Measurements from ENCODE around the gene ABCC8. TPM values are rescaled to one million over a fixed set of nuclear protein-coding genes. Genes with fewer than 3 reads are reported as not detected.

ABCC8 gene
- not detected for total RNA-seq
- polyA plus RNA-seq, result not detected

DNA sequence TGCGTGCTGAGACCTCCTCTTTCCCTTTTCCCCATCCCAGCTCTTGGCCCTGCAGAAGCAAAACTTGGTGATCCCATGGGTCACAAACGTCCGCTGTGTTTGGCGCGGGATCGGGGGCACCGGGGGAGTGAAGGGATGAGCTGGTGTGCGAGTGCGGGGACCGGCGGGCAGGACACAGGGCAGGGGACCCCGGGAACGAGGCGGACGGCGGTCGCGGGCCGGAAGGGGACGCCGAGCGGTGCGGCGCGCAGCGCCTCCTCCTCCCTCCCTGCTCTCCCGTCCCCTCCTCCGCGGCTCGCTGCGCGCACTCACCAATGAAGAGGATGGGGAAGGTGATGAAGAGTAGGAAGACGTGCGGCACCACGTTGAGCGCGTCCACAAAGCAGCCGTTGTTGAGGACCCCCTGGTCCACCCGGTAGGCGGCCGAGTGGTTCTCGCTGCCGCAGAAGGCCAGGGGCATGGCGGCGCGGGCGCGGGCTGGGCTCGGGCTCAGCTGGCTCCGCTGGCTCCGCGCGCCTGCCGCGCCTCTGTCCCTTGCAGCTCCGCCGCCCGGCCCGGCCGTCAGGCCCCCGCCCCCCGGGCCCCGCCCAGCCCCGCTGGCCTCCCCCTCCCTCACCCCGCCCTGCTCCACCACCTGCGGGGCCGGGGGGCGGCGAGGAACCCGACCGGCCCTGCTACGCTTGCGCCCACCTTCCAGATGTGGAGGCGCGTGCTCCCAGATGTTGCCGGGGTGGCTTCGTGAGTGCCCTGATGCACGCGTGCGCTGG is at the start of gene ABCC8:
ABCC8 (minus strand) TSS at position 529 of the 767 bp plus-strand sequence; CDS start at position 460, 69 bp downstream.
- Histone ChIP-seq H3K27me3 (ENCODE audit: insufficient read depth, low read length) (no peaks in the 10 kb centered on the region), H3K4me3 (ENCODE audit: low read length in 2 of 2) (no peak within 1 kb of the TSS), H3K36me3 (ENCODE audit: insufficient read depth, low read length) (no peaks in the 10 kb centered on the region), H3K27ac (ENCODE audit: low read depth, low read length) (no peak within 1 kb of the TSS), H3K9me3 (ENCODE audit: control insufficient read depth in 1 of 2, low read length in 2 of 2) (no peaks in the 10 kb centered on the region), H3K4me1 (ENCODE audit: insufficient read depth, low read length) (no peaks in the 10 kb centered on the region)
- Mint-ChIP-seq H3K9me3 (peaks cover 0 to 3% (median 0%) of the 10 kb centered on the region in 8 donors), H3K36me3 (no peaks in the 10 kb centered on the region), H3K4me1 (peaks cover 0 to 5% (median 4%) of the 10 kb centered on the region in 4 donors), H3K27me3 (peaks cover 38 to 45% of the 10 kb centered on the region in 2 donors), H3K4me3 (peak within 1 kb of the TSS in 1 of 8 donors; percentile 18), H3K27ac (no peak within 1 kb of the TSS)
- no peak for DNase-seq
- ChIA-PET CTCF (ENCODE audit: partially characterized antibody) (no interaction called here), POLR2A (ENCODE audit: partially characterized antibody) (no interaction called here)
- intact Hi-C loops (cut with micrococcal nuclease), result no loop called here

GRCh38 chr11:17526326-17526725 is 49.7 kb upstream of the ABCC8 start:
- H3K27me3 ChIP-seq (ENCODE audit: insufficient read depth, low read length), result no peaks in the 10 kb centered on the region
- no peaks in the 10 kb centered on the region for H3K9me3 ChIP-seq (ENCODE audit: control insufficient read depth in 1 of 2, low read length in 2 of 2)
- H3K27ac Mint-ChIP-seq, result no peak overlapping the region
- no peak for DNase-seq
- no peak overlapping the region for H3K27ac ChIP-seq (ENCODE audit: low read depth, low read length)
- no peaks in the 10 kb centered on the region for H3K4me1 Mint-ChIP-seq
- no peaks in the 10 kb centered on the region for H3K4me1 ChIP-seq (ENCODE audit: insufficient read depth, low read length)
- peaks cover 4 to 5% of the 10 kb centered on the region in 2 donors for H3K27me3 Mint-ChIP-seq
- POLR2A ChIA-PET (ENCODE audit: partially characterized antibody), result no interaction called here
- H3K4me3 Mint-ChIP-seq, result no peak overlapping the region
- no peaks in the 10 kb centered on the region for H3K36me3 Mint-ChIP-seq
- no peaks in the 10 kb centered on the region for H3K36me3 ChIP-seq (ENCODE audit: insufficient read depth, low read length)
- H3K4me3 ChIP-seq (ENCODE audit: low read length in 2 of 2), result no peak overlapping the region
- CTCF ChIA-PET (ENCODE audit: partially characterized antibody), result interaction anchor here (2.5 to 3.1 kb wide), 2 partner anchors 19 to 142 kb away, joined by 7 to 8 read pairs; no protein-coding TSS in a partner anchor
- H3K9me3 Mint-ChIP-seq, result peaks cover 0 to 2% (median 0%) of the 10 kb centered on the region in 8 donors
- intact Hi-C loops (cut with micrococcal nuclease), result no loop called here

DNA sequence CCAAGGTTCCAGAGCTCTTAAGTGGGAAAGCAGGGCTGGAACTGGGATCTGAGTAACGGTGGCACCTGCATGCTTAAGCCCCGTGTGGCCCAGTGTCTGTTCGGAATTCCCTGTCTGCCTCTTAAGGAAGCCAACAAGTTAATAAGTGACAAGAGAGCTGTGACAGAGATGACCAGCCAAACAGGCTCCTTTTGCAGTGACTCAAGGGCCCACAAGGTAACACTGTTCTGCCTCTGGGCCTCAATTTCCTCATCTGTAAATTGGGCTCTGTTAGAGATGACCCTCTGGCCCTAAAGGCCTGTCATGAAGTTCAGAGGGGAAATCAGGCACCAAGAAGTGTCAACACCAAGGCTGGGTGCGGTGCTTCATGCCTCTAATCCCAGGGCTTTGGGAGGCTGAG is 48.9 kb upstream of the ABCC8 start:
- Mint-ChIP-seq H3K36me3 (no peaks in the 10 kb centered on the region), H3K4me3 (no peak overlapping the region), H3K27ac (no peak overlapping the region), H3K27me3 (peaks cover 4 to 5% of the 10 kb centered on the region in 2 donors), H3K9me3 (peaks cover 0 to 2% (median 0%) of the 10 kb centered on the region in 8 donors), H3K4me1 (no peaks in the 10 kb centered on the region)
- CTCF ChIA-PET (ENCODE audit: partially characterized antibody), result interaction anchor here (1.5 to 3.1 kb wide), 4 partner anchors 19 to 296 kb away, joined by 4 to 8 read pairs (median 6); partner anchors contain the start of gene KCNJ11
- Histone ChIP-seq H3K4me3 (ENCODE audit: low read length in 2 of 2) (no peak overlapping the region), H3K27ac (ENCODE audit: low read depth, low read length) (no peak overlapping the region), H3K4me1 (ENCODE audit: insufficient read depth, low read length) (no peaks in the 10 kb centered on the region), H3K36me3 (ENCODE audit: insufficient read depth, low read length) (no peaks in the 10 kb centered on the region), H3K9me3 (ENCODE audit: control insufficient read depth in 1 of 2, low read length in 2 of 2) (no peaks in the 10 kb centered on the region), H3K27me3 (ENCODE audit: insufficient read depth, low read length) (no peaks in the 10 kb centered on the region)
- DNase-seq, result no peak
- POLR2A ChIA-PET (ENCODE audit: partially characterized antibody), result no interaction called here
- intact Hi-C loops (cut with micrococcal nuclease), result no loop called here

DNA sequence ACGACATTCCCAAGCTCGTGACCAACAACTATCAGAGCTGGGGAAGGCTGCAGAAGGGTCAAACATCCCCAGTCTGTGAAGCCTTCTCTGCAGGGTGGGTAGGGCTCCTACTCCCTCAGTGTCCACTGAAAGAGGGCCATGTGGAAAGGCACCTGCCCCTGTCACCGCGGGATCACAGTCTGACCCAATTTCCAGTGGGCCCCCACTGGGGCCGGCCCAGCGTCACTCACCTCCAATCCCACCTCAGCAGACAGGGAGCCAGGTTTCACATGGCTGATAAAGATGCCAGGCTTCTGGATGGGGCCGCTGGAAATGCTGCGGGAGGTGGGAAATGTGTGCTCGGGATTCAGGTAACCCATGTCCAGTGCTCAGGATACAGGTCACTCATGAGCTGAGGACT is 47.6 kb upstream of the ABCC8 start:
- H3K36me3 Mint-ChIP-seq, result no peaks in the 10 kb centered on the region

GRCh38 chr11:17522655-17523054 is 46.0 kb upstream of the ABCC8 start:
- H3K27ac ChIP-seq (ENCODE audit: low read depth, low read length), result no peak overlapping the region
- Mint-ChIP-seq H3K4me1 (no peaks in the 10 kb centered on the region), H3K4me3 (no peak overlapping the region), H3K27me3 (peaks cover 3 to 4% of the 10 kb centered on the region in 2 donors), H3K9me3 (peaks cover 0 to 2% (median 0%) of the 10 kb centered on the region in 8 donors), H3K36me3 (no peaks in the 10 kb centered on the region), H3K27ac (peak overlapping the region in 1 of 7 donors; percentile 42)
- ChIA-PET POLR2A (ENCODE audit: partially characterized antibody) (no interaction called here), CTCF (ENCODE audit: partially characterized antibody) (no interaction called here)
- H3K36me3 ChIP-seq (ENCODE audit: insufficient read depth, low read length), result no peaks in the 10 kb centered on the region
- no peaks in the 10 kb centered on the region for H3K9me3 ChIP-seq (ENCODE audit: control insufficient read depth in 1 of 2, low read length in 2 of 2)
- no peaks in the 10 kb centered on the region for H3K27me3 ChIP-seq (ENCODE audit: insufficient read depth, low read length)
- intact Hi-C loops (cut with micrococcal nuclease), result no loop called here
- no peaks in the 10 kb centered on the region for H3K4me1 ChIP-seq (ENCODE audit: insufficient read depth, low read length)
- DNase-seq, result no peak
- no peak overlapping the region for H3K4me3 ChIP-seq (ENCODE audit: low read length in 2 of 2)

More for the DNA sequence above, 47.6 kb upstream of the ABCC8 start:
- Histone ChIP-seq H3K36me3 (ENCODE audit: insufficient read depth, low read length) (no peaks in the 10 kb centered on the region), H3K9me3 (ENCODE audit: control insufficient read depth in 1 of 2, low read length in 2 of 2) (no peaks in the 10 kb centered on the region), H3K27me3 (ENCODE audit: insufficient read depth, low read length) (no peaks in the 10 kb centered on the region), H3K27ac (ENCODE audit: low read depth, low read length) (no peak overlapping the region), H3K4me3 (ENCODE audit: low read length in 2 of 2) (no peak overlapping the region), H3K4me1 (ENCODE audit: insufficient read depth, low read length) (no peaks in the 10 kb centered on the region)
- H3K27me3 Mint-ChIP-seq, result peaks cover 1 to 4% of the 10 kb centered on the region in 2 donors
- POLR2A ChIA-PET (ENCODE audit: partially characterized antibody), result no interaction called here
- CTCF ChIA-PET (ENCODE audit: partially characterized antibody), result interaction anchor here (0.8 to 3.1 kb wide), 6 partner anchors 16 to 295 kb away, joined by 3 to 8 read pairs (median 4); partner anchors contain the start of gene KCNJ11
- H3K4me3 Mint-ChIP-seq, result no peak overlapping the region
- intact Hi-C loops (cut with micrococcal nuclease), result no loop called here
- H3K4me1 Mint-ChIP-seq, result no peaks in the 10 kb centered on the region
- peaks cover 0 to 2% (median 0%) of the 10 kb centered on the region in 8 donors for H3K9me3 Mint-ChIP-seq
- H3K27ac Mint-ChIP-seq, result no peak overlapping the region
- no peak for DNase-seq

- Histone ChIP-seq H3K9me3 (ENCODE audit: control insufficient read depth in 1 of 2, low read length in 2 of 2) (no peaks in the 10 kb centered on the region), H3K27ac (ENCODE audit: low read depth, low read length) (no peak overlapping the region), H3K27me3 (ENCODE audit: insufficient read depth, low read length) (no peaks in the 10 kb centered on the region), H3K4me1 (ENCODE audit: insufficient read depth, low read length) (no peaks in the 10 kb centered on the region), H3K4me3 (ENCODE audit: low read length in 2 of 2) (no peak overlapping the region), H3K36me3 (ENCODE audit: insufficient read depth, low read length) (no peaks in the 10 kb centered on the region)
- CTCF ChIA-PET (ENCODE audit: partially characterized antibody), result interaction anchor here (1.5 kb wide), 1 partner anchor 133 kb away, joined by 3 read pairs; the partner anchor contains the start of gene KCNJ11
- Mint-ChIP-seq H3K27ac (no peak overlapping the region), H3K27me3 (peaks cover 4 to 5% of the 10 kb centered on the region in 2 donors), H3K9me3 (peaks cover 0 to 2% (median 0%) of the 10 kb centered on the region in 8 donors), H3K4me3 (no peak overlapping the region), H3K4me1 (no peaks in the 10 kb centered on the region), H3K36me3 (no peaks in the 10 kb centered on the region)
- POLR2A ChIA-PET (ENCODE audit: partially characterized antibody), result no interaction called here
- no peak for DNase-seq
- intact Hi-C loops (cut with micrococcal nuclease), result no loop called here
These were observed 44.7 kb upstream of the ABCC8 start for GRCh38 chr11:17521106-17521900.
